Peyer's patch (tissue), 4 donors: ENCODE data around the gene DNALI1.

Experiments
- CTCF ChIP-seq, 6 experiments: fragments of 450-650 bp in 4 of 6; fragments of 200-600 bp in 2 of 6; sonication (generic) in 1 of 6; IDR thresholded peaks; one replicate each; pipeline ENCODE4 v1.5.1; 2017 to 2019; ENCODE audit warnings: antibody characterized with exemption in 6 of 6, mild to moderate bottlenecking in 3 of 6, moderate library complexity in 1 of 6
- POLR2A ChIP-seq, 2 donors: fragments of 450-650 bp; IDR thresholded peaks; one replicate each; pipeline ENCODE4 v1.5.1; 2017; ENCODE audit warnings: antibody characterized with exemption in 2 of 2, mild to moderate bottlenecking in 2 of 2, moderate library complexity in 2 of 2

GRCh38 chr1:37517569-37517968 lies 39.2 kb upstream of the DNALI1 start:
- TF ChIP-seq CTCF (IDR thresholded peaks at IDR 0.05) (no peak), POLR2A (IDR thresholded peaks at IDR 0.05) (no peak)
